ENCODE data around the gene VSIG10. TPM values are rescaled to one million over a fixed set of nuclear protein-coding genes. Genes with fewer than 3 reads are reported as not detected.

Gene VSIG10
- total RNA-seq, 6 experiments from 2014 or later = 13.1 to 31.3 (median 20.1) TPM

GRCh38 chr12:118127867-118128266 lies 24.1 kb upstream of the VSIG10 start:
- Histone ChIP-seq H3K27me3 (no peaks in the 10 kb centered on the region), H3K4me3 (no peak overlapping the region), H3K9me3 (no peaks in the 10 kb centered on the region), H3K36me3 (no peaks in the 10 kb centered on the region), H3K27ac (no peak overlapping the region), H3K4me1 (peaks cover 0 to 57% (median 16%) of the 10 kb centered on the region in 4 donors)
- DNase-seq (no peak), ATAC-seq (no peak)
- intact Hi-C loops (cut with DNase I) = loop anchor here in 1 of 2 donors (10.0 kb wide), 1 partner anchor 247 kb away; the partner anchor contains the start of genes SUDS3 and TAOK3
- WGBS (ENCODE audit: insufficient coverage, low coverage, low lambda C conversion rate, missing lambda C conversion rate) = 100% methylated on average over 3 of the region's 5 CpGs
- TF ChIP-seq POLR2A (IDR thresholded peaks at IDR 0.05) (no peak), CTCF (IDR thresholded peaks at IDR 0.05) (no peak)

DNA sequence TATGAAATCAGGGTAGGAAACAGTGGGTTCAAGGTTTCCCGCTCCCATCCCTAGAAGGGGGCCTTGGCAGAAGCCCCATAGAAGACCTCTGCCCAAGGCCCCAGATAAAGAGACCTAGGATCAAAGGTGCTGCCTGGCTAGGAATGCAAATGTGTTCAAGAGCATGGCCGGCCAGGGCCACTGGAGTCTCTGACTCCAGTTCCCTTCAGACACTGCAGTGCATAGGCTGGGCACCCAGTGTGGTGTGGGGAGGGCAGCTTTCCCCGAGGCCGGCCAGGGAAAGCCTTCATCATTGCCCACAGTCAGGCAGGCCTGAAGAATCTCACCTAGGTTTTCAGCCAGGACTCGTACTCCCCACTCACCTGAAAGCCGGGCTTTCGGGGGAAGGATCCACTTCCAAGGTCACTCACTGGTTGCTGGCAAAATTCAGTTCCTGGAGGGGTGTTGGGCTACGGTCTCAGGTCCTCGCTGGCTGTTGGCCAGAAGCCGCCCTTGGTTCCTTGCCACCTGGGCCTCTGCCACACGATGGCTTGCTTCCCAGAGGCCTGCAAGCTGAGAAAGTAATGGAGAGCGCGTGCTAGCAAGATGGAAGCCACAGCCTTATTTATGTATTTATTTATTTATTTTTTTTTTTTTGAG lies 22.4 kb upstream of the VSIG10 start:
- TF ChIP-seq POLR2A (IDR thresholded peaks at IDR 0.05) (no peak), CTCF (IDR thresholded peaks at IDR 0.05) (no peak)
- H3K4me1 ChIP-seq = peaks cover 0 to 52% (median 13%) of the 10 kb centered on the region in 4 donors
- peak overlapping the region in 1 of 3 donors; percentile 14 for H3K4me3 ChIP-seq
- no peaks in the 10 kb centered on the region for H3K27me3 ChIP-seq
- peak; percentile 58 to 87 (median 83) for DNase-seq
- intact Hi-C loops (cut with DNase I) = loop anchor here in 1 of 2 donors (10.0 kb wide), 1 partner anchor 249 kb away; the partner anchor contains the start of genes SUDS3 and TAOK3
- peak; percentile 61 to 83 (median 76) for ATAC-seq
- WGBS (ENCODE audit: insufficient coverage, low coverage, low lambda C conversion rate, missing lambda C conversion rate) = 37% methylated on average over 5 of the region's 13 CpGs
- H3K36me3 ChIP-seq = no peaks in the 10 kb centered on the region
- H3K27ac ChIP-seq = peak overlapping the region in 2 of 3 donors; percentile 18 to 61
- H3K9me3 ChIP-seq = no peaks in the 10 kb centered on the region

- 75% methylated on average over 3 of the region's 4 CpGs for WGBS (ENCODE audit: insufficient coverage, low coverage, low lambda C conversion rate, missing lambda C conversion rate)
- ATAC-seq = no peak
- DNase-seq = no peak
- H3K4me3 ChIP-seq = no peak overlapping the region
- no peak for TF ChIP-seq CTCF (IDR thresholded peaks at IDR 0.05)
- TF ChIP-seq POLR2A (IDR thresholded peaks at IDR 0.05) = no peak
- no peaks in the 10 kb centered on the region for H3K9me3 ChIP-seq
- peak overlapping the region in 2 of 3 donors; percentile 61 to 69 for H3K27ac ChIP-seq
- intact Hi-C loops (cut with DNase I) = loop anchor here in 1 of 2 donors (10.0 kb wide), 1 partner anchor 249 kb away; the partner anchor contains the start of genes SUDS3 and TAOK3
- peaks cover 0 to 51% (median 16%) of the 10 kb centered on the region in 4 donors for H3K4me1 ChIP-seq
- no peaks in the 10 kb centered on the region for H3K27me3 ChIP-seq
- no peaks in the 10 kb centered on the region for H3K36me3 ChIP-seq
Measured at GRCh38 chr12:118125743-118126118, 21.9 kb upstream of the VSIG10 start.

DNA sequence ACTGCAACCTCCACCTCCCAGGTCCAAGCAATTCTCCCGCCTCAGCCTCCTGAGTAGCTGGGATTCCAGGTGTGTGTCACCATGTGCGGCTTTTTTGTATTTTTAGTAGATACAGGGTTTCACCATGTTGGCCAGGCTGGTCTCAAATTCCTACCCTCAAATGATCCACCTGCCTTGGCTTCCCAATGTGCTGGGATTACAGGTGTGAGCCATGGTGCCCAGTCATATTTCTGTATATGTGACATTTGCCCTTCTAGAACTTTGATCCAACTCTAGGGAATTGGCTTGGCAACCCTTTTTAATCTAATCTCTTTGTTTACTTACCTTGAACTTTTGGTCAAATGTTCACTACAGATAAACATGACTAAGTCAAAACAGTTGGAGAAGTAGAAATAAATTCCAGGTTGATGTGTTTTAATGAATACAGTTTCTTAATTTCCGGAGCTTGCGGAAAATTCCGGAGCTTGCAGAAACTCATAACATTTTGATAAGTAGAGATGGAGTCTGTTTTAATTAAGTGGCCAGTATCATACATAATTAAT lies 20.6 kb upstream of the VSIG10 start:
- no peak for TF ChIP-seq CTCF (IDR thresholded peaks at IDR 0.05)
- intact Hi-C loops (cut with DNase I) = loop anchor here in 1 of 2 donors (10.0 kb wide), 1 partner anchor 250 kb away; the partner anchor contains the start of genes SUDS3 and TAOK3
- H3K4me1 ChIP-seq = peaks cover 0 to 51% (median 18%) of the 10 kb centered on the region in 4 donors
- DNase-seq = no peak
- no peaks in the 10 kb centered on the region for H3K9me3 ChIP-seq
- H3K4me3 ChIP-seq = peak overlapping the region in 2 of 3 donors; percentile 3 to 16
- ATAC-seq = peak; percentile 57 to 75 (median 69)
- no peaks in the 10 kb centered on the region for H3K27me3 ChIP-seq
- peaks cover 0 to 3% (median 0%) of the 10 kb centered on the region in 4 donors for H3K36me3 ChIP-seq
- 44% methylated on average over 5 of the region's 5 CpGs for WGBS (ENCODE audit: insufficient coverage, low coverage, low lambda C conversion rate, missing lambda C conversion rate)
- H3K27ac ChIP-seq = peak overlapping the region; percentile 52 to 72 (median 61)

Data from right lobe of liver (tissue), 6 donors.